Measurements from ENCODE around the gene WSCD1. TPM values are rescaled to one million over a fixed set of nuclear protein-coding genes. Genes with fewer than 3 reads are reported as not detected.

WSCD1 gene
- total and polyA plus RNA-seq, 2 of the 4 experiments (the other 2 are of a cell fraction), result 0.07 TPM; not detected in 1

- no TSS peak for BruUV-seq (replicated peaks)
- Histone ChIP-seq H3K4me2 (ENCODE audit: low read depth, low read length) (no peak overlapping the region), H2BK120ac (ENCODE audit: low read depth, low read length) (no peak overlapping the region), H4K20me1 (ENCODE audit: insufficient read depth, low read length) (no peaks in the 10 kb centered on the region), H3K27me3 (ENCODE audit: control insufficient read depth, insufficient read depth, low read length) (no peaks in the 10 kb centered on the region), H3K56ac (ENCODE audit: extremely low read depth, insufficient read depth, low read length) (no peak overlapping the region), H3K4me1 (ENCODE audit: control insufficient read depth, insufficient read depth, low read length) (no peaks in the 10 kb centered on the region), H2AK5ac (ENCODE audit: low read depth, low read length) (no peak overlapping the region), H3K79me1 (ENCODE audit: low read depth in 1 of 2, low read length in 2 of 2) (no peaks in the 10 kb centered on the region), H4K91ac (ENCODE audit: insufficient read depth, low read depth, low read length) (no peak overlapping the region), H2BK15ac (ENCODE audit: low read depth, low read length) (no peak overlapping the region), H2BK5ac (ENCODE audit: low read depth, low read length, poor library complexity, severe bottlenecking) (no peak overlapping the region), H3K9ac (ENCODE audit: low read depth, low read length) (no peak overlapping the region), H2AK9ac (replicated peaks; ENCODE audit: low read depth, low read length, poor library complexity) (no peak overlapping the region), H3K4ac (ENCODE audit: low read depth, low read length) (no peak overlapping the region), H3K9me3 (ENCODE audit: control insufficient read depth, insufficient read depth, low read length) (peaks cover 7% of the 10 kb centered on the region), H3K18ac (ENCODE audit: low read depth, low read length) (no peak overlapping the region), H3K36me3 (ENCODE audit: control insufficient read depth, insufficient read depth, low read length) (no peaks in the 10 kb centered on the region), H3K23ac (ENCODE audit: low read depth, low read length) (no peak overlapping the region), H2AFZ (replicated peaks; ENCODE audit: low read length, poor library complexity) (no peak overlapping the region), H4K5ac (ENCODE audit: low read depth, low read length) (no peak overlapping the region), H3K9me1 (ENCODE audit: insufficient read depth, low read length) (no peaks in the 10 kb centered on the region), H4K8ac (ENCODE audit: low read depth in 2 of 2, low read length in 2 of 2) (no peak overlapping the region), H2BK20ac (ENCODE audit: low read depth, low read length) (no peak overlapping the region), H3K27ac (ENCODE audit: insufficient read depth, low read length) (no peak overlapping the region), H3K4me3 (ENCODE audit: insufficient read depth, low read depth, low read length) (no peak overlapping the region), H3K14ac (replicated peaks; ENCODE audit: low read depth, low read length) (no peak overlapping the region)
- POLR2A ChIA-PET (ENCODE audit: unreplicated experiment), result no interaction called here
- ATAC-seq (ENCODE audit: low read depth) (no peak), DNase-seq (no peak)
- TF ChIP-seq ELK1 (IDR thresholded peaks at IDR 0.05; ENCODE audit: borderline replicate concordance, low read depth, low read length) (no peak), MXI1 (IDR thresholded peaks at IDR 0.05; ENCODE audit: borderline replicate concordance, low read depth, low read length) (no peak), MAZ (IDR thresholded peaks at IDR 0.05; ENCODE audit: borderline replicate concordance, low read depth, low read length) (no peak), RFX5 (IDR thresholded peaks at IDR 0.05; ENCODE audit: low read depth, low read length) (no peak), RAD21 (IDR thresholded peaks at IDR 0.05; ENCODE audit: low read length) (no peak), SMC3 (IDR thresholded peaks at IDR 0.05; ENCODE audit: low read depth, low read length) (no peak), CHD1 (IDR thresholded peaks at IDR 0.05; ENCODE audit: low read depth, low read length) (no peak), BHLHE40 (IDR thresholded peaks at IDR 0.05; ENCODE audit: low read depth, low read length) (no peak), POLR2A (IDR thresholded peaks at IDR 0.05; ENCODE audit: low read depth, low read length) (no peak), CEBPB (IDR thresholded peaks at IDR 0.05; ENCODE audit: low read depth, low read length) (no peak), NFE2L2 (IDR thresholded peaks at IDR 0.05; ENCODE audit: low read depth, low read length) (no peak), RCOR1 (IDR thresholded peaks at IDR 0.05; ENCODE audit: insufficient replicate concordance, low read length) (no peak)
- TF ChIP-seq, protein P1, sequence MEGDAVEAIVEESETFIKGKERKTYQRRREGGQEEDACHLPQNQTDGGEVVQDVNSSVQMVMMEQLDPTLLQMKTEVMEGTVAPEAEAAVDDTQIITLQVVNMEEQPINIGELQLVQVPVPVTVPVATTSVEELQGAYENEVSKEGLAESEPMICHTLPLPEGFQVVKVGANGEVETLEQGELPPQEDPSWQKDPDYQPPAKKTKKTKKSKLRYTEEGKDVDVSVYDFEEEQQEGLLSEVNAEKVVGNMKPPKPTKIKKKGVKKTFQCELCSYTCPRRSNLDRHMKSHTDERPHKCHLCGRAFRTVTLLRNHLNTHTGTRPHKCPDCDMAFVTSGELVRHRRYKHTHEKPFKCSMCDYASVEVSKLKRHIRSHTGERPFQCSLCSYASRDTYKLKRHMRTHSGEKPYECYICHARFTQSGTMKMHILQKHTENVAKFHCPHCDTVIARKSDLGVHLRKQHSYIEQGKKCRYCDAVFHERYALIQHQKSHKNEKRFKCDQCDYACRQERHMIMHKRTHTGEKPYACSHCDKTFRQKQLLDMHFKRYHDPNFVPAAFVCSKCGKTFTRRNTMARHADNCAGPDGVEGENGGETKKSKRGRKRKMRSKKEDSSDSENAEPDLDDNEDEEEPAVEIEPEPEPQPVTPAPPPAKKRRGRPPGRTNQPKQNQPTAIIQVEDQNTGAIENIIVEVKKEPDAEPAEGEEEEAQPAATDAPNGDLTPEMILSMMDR (conservative IDR thresholded peaks at IDR 0.05; ENCODE audit: low read depth, low read length), result no peak
- dilution Hi-C loops (cut with HindIII; ENCODE audit: low sequenced_read_pairs, unreplicated experiment), result no loop called here
- 60% methylated on average over 1 of the region's 11 CpGs; no CpG with 5 or more reads in 1 of the 2 experiments for WGBS, 2 experiments (ENCODE audit: extremely low coverage in 2 of 2, insufficient read length in 1 of 2)
- in situ Hi-C loops (cut with MboI; ENCODE audit: low sequenced_read_pairs), result no loop called here
- intact Hi-C loops (cut with micrococcal nuclease), result loop anchor here (10.0 kb wide), 1 partner anchor 63 kb away; the partner anchor contains the start of gene WSCD1
- CTCF ChIA-PET, result no interaction called here
Observed at GRCh38 chr17:6137716-6138502, 67.7 kb downstream of the WSCD1 start.

Measured in IMR-90 (cell line).